Natural killer cell treated with Interleukin-12 subunit alpha and Interleukin-12 subunit beta and Interleukin-15 and Interleukin-18, amount 100 ng/mL, for 72 hours (primary cell): ENCODE measurements around the gene AP1S3. TPM values are rescaled to one million over a fixed set of nuclear protein-coding genes. Genes with fewer than 3 reads are reported as not detected.
A peak's percentile ranks its signal among the peaks of the same experiment; 100 is the strongest.

Source experiments
- ATAC-seq, 2 donors: fragments of 150-1000 bp; cut with Tn5 transposase in 1 of 2; sonication (Bioruptor Pico), chemical (Tn5 transposase) in 1 of 2; 2 replicates each; pipeline ENCODE4 v1.10.0; 2021
- DNase-seq: peaks from one replicate; pipeline ENCODE4 v3.0.0; 2022; ENCODE audit warnings: low spot score
- H3K27ac Mint-ChIP-seq, 2 donors: 1 replicate in 1 of 2; 2 replicates in 1 of 2; pipeline ENCODE4 v1.8.0; 2022; ENCODE audit warnings: mixed read lengths in 2 of 2, mild to moderate bottlenecking in 1 of 2, moderate library complexity in 1 of 2
- H3K27me3 Mint-ChIP-seq, 2 donors: 1 replicate in 1 of 2; 2 replicates in 1 of 2; pipeline ENCODE4 v1.8.0; 2022; ENCODE audit warnings: mixed read lengths in 2 of 2
- H3K36me3 Mint-ChIP-seq: one replicate; pipeline ENCODE4 v1.8.0; 2022; ENCODE audit warnings: mixed read lengths
- H3K4me1 Mint-ChIP-seq, 2 donors: 1 replicate in 1 of 2; 2 replicates in 1 of 2; pipeline ENCODE4 v1.8.0; 2022; ENCODE audit warnings: low read depth in 2 of 2, mixed read lengths in 2 of 2, mild to moderate bottlenecking in 1 of 2
- H3K4me3 Mint-ChIP-seq: one replicate; pipeline ENCODE4 v1.8.0; 2022; ENCODE audit warnings: mixed read lengths
- H3K9me3 Mint-ChIP-seq: 2 replicates; pipeline ENCODE4 v1.8.0; 2022; ENCODE audit warnings: mixed read lengths
- total RNA-seq, 2 donors: library from RNA; stranded (reverse); gene quantifications; one replicate each; pipeline ENCODE4 v1.2.3, GENCODE V29; 2022

Gene AP1S3
- total RNA-seq, 2 donors from 2014 or later: 5.6 to 7.2 TPM

DNA sequence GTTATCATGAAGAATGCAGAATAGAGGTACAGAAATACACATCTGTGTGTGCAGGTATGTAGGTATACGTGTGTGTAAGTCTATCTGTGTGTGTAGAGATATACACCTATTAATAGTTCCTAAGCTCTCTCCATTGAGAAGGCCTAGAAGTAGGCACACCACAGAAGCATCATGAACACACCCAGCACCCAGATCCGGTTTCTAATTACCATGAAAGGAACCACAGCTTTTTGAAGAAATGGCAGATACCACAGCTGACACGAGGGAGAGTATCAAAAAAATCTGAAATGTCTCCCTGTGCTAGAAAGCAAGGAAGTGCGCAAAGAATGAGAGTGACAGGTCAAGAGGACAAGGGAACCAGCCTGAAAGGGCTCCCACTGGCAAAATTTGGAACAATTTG lies 27.7 kb upstream of the AP1S3 start:
- DNase-seq (no peak), ATAC-seq (peak in 1 of 2 donors; percentile 55)
- Mint-ChIP-seq H3K27ac (peak overlapping the region; percentile 24 to 90), H3K9me3 (no peaks in the 10 kb centered on the region), H3K4me3 (peak overlapping the region; percentile 19), H3K36me3 (no peaks in the 10 kb centered on the region), H3K4me1 (peaks cover 27 to 33% of the 10 kb centered on the region in 2 donors), H3K27me3 (no peaks in the 10 kb centered on the region)

DNA sequence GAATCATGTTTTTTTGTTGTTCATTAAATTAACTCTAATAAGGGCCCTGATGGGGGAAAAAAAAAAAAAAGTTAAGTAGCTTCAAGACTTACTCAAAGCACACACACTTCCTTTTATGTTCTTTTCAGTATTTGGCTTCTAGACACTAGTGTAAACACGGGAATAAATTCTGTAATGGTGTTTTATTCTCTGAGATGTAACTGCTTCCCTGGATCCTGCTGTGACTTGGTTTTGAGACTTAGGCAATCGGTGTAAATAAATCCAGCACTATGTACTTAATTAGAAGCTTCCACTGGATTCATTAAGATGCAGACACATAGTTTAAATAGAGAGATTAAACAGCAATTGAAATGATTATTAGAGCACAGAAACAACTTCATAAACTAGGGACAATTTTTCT lies 26.1 kb upstream of the AP1S3 start:
- Mint-ChIP-seq H3K27me3 (no peaks in the 10 kb centered on the region), H3K27ac (peak overlapping the region in 1 of 2 donors; percentile 54), H3K36me3 (no peaks in the 10 kb centered on the region), H3K4me1 (peaks cover 28 to 37% of the 10 kb centered on the region in 2 donors), H3K9me3 (no peaks in the 10 kb centered on the region), H3K4me3 (no peak overlapping the region)
- DNase-seq (no peak), ATAC-seq (no peak)

DNA sequence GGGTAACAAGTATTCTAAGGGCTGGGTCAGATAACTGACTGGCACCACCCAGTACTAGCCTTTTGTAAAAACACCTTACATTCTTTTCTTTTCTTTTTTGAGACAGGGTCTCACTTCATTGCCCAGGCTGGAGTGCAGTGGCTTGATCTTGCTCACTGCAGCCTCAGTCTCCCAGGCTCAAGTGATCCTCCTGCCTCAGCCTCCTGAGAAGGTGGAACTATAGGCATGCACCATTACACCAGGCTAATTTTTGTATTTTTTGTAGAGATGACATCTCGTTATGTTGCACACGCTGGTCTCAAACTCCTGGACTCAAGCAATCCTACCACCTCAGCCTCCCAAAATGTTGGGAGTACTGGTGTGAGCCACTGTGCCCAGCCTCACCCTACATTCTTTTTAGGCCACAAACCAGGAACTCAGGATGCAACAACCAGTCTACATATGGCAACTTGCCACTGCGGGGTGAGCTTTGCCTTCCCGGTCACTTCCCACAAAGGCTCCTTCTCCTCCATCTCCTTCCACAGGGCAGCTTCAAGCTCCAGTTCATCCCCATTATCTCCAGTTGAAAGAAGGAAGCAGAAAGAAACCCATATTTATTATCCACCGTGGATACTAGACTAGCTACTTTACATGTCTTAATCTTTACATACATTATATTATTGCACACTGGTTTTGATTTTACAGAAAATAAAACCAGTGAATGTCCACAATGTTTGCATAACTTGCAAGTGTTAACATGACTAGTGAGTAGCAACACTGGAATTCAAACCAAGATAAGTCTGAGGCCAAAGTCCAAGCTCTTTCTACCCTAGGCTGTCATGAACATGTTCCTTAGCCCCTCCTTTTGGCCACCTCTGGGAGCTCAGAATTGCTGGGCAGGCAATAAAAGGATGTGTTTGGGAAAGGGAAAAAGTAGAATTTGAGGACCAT lies 23.7 kb upstream of the AP1S3 start:
- ATAC-seq (no peak), DNase-seq (no peak)
- no peaks in the 10 kb centered on the region for H3K27me3 Mint-ChIP-seq
- peaks cover 14 to 30% of the 10 kb centered on the region in 2 donors for H3K4me1 Mint-ChIP-seq
- H3K9me3 Mint-ChIP-seq: no peaks in the 10 kb centered on the region
- H3K4me3 Mint-ChIP-seq: no peak overlapping the region
- H3K27ac Mint-ChIP-seq: peak overlapping the region in 1 of 2 donors; percentile 43
- no peaks in the 10 kb centered on the region for H3K36me3 Mint-ChIP-seq

DNA sequence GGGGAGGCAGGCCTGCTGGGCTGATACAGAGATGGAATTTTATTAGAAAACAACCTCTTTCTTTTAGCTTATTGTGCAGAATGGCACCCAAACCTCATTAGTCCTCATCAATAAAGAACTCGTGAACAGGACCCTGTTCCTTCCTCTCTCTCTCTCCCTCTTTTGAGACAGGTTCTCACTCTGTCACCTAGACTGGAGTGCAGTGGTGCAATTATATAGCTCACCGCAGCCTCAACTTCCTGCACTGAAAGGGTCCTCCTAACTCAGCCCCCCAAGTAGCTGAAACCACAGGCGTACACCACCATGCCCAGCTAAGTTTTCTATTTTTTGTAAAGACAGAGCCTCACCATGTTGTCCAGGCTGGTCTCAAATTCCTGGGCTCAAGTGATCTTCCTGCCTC lies 21.7 kb upstream of the AP1S3 start:
- no peaks in the 10 kb centered on the region for H3K9me3 Mint-ChIP-seq
- H3K36me3 Mint-ChIP-seq: no peaks in the 10 kb centered on the region
- H3K4me3 Mint-ChIP-seq: no peak overlapping the region
- DNase-seq (no peak), ATAC-seq (no peak)
- H3K4me1 Mint-ChIP-seq: peaks cover 0 to 17% of the 10 kb centered on the region in 2 donors
- H3K27ac Mint-ChIP-seq: peak overlapping the region in 1 of 2 donors; percentile 66
- no peaks in the 10 kb centered on the region for H3K27me3 Mint-ChIP-seq

DNA sequence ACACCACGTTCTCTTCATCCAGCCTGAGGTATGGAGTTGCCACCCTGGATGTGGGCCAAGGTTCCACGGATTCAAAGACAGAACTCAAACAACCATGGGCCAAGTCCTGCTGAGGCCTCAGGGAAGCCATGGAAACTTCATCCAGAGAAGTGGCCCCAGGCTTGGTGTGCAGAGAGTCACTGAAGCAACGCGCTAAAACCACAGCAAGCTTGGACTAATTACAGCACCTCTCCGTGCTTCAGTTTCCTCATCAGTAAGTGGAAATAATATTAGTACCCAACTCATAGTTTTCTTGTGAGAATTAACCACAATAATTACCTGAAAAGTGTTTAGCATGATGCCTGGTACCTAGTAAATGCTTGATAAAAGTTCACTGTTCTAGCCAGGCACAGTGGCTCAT lies 19.2 kb upstream of the AP1S3 start:
- no peaks in the 10 kb centered on the region for H3K9me3 Mint-ChIP-seq
- no peaks in the 10 kb centered on the region for H3K36me3 Mint-ChIP-seq
- no peak overlapping the region for H3K27ac Mint-ChIP-seq
- H3K27me3 Mint-ChIP-seq: no peaks in the 10 kb centered on the region
- ATAC-seq (no peak), DNase-seq (no peak)
- peaks cover under 1 to 17% of the 10 kb centered on the region in 2 donors for H3K4me1 Mint-ChIP-seq
- H3K4me3 Mint-ChIP-seq: no peak overlapping the region

DNA sequence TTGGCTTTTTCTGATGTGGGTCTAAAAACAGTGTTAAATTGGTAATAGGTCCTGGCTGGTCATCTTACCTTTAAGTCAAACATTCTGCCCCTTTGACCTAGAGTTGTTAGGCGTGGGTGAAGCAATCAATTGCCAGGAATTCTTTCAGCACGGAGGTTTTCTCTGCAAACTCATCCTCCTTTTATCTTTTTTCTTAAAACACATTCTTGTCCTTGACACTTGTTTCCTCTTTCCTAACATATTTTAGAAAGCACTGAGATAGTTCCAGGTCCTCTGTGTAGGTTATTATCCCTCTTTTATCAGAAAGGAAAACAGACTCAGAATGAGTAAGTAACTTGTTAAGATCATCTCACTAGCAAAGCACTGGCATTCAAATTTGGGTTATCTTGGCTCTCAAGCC lies 18.6 kb upstream of the AP1S3 start:
- ATAC-seq: no peak
- Mint-ChIP-seq H3K4me3 (no peak overlapping the region), H3K9me3 (no peaks in the 10 kb centered on the region), H3K27ac (no peak overlapping the region), H3K36me3 (peaks cover 4% of the 10 kb centered on the region), H3K27me3 (no peaks in the 10 kb centered on the region), H3K4me1 (peaks cover 6 to 18% of the 10 kb centered on the region in 2 donors)
- no peak for DNase-seq

DNA sequence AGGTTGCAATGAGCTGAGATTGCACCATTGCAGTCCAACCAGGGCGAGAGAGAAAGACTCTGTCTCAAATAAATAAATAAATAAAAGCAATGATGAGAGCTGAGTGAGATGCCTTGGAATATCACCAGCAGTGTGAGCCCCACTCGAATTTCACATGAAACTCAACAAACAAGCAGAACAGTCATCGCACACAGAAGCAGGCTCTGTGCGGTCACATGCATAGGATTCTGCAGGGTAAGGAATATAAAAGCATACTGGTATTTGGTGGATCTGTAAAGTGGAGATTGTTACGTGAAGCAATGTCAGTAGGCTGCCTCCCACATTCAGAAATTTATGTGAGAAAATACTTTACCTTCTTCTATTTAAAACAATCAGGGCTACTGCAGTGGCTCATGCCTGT lies 18.0 kb upstream of the AP1S3 start:
- H3K36me3 Mint-ChIP-seq: peaks cover 6% of the 10 kb centered on the region

DNA sequence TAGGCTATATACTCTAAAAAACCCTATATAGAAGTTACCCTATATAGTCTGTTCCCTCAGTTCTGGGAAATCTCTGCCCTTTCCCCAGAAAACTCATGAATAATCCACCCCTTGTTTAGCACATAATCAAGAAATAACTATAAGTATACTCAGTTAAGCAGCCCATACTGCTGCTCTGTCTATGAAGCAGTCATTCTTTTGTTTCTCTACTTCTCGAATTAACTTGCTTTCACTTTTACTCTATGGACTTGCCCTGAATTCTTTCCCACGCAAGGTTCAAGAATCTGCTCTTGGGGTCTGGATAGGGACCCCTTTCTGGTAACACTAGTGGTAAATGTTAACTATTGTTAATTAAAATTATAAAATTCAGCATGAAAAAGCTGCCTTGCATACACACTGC lies 17.4 kb upstream of the AP1S3 start:
- Mint-ChIP-seq H3K4me3 (no peak overlapping the region), H3K4me1 (peaks cover 9 to 23% of the 10 kb centered on the region in 2 donors), H3K27ac (no peak overlapping the region), H3K36me3 (peaks cover 6% of the 10 kb centered on the region), H3K9me3 (no peaks in the 10 kb centered on the region), H3K27me3 (no peaks in the 10 kb centered on the region)
- ATAC-seq: peak in 1 of 2 donors; percentile 24
- DNase-seq: no peak

More for the DNA sequence above, 18.0 kb upstream of the AP1S3 start:
- ATAC-seq: no peak
- DNase-seq: no peak
- Mint-ChIP-seq H3K4me3 (no peak overlapping the region), H3K27ac (no peak overlapping the region), H3K4me1 (peaks cover 9 to 20% of the 10 kb centered on the region in 2 donors), H3K27me3 (no peaks in the 10 kb centered on the region), H3K9me3 (no peaks in the 10 kb centered on the region)

DNA sequence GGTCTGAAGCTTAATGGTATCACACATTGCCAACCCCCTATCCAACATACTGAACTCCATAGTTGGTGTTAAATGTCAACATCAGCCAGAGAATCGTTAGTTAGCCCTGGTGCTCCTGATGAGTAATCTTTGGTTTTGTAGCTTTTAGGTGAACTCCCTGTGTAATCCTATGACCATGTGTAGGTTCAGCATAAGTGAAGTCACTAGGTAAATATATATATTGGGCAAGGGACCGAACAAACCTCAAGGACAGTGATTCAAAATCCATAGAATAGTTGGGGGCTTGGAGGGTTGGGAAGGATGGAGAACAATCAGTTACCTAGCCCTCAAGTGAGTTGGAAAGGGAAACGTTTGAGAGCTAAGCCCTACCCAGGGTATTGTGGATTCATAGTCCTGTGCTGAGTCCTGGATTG lies 16.0 kb upstream of the AP1S3 start:
- no peak overlapping the region for H3K4me3 Mint-ChIP-seq
- ATAC-seq: no peak
- peaks cover 6% of the 10 kb centered on the region for H3K36me3 Mint-ChIP-seq

DNA sequence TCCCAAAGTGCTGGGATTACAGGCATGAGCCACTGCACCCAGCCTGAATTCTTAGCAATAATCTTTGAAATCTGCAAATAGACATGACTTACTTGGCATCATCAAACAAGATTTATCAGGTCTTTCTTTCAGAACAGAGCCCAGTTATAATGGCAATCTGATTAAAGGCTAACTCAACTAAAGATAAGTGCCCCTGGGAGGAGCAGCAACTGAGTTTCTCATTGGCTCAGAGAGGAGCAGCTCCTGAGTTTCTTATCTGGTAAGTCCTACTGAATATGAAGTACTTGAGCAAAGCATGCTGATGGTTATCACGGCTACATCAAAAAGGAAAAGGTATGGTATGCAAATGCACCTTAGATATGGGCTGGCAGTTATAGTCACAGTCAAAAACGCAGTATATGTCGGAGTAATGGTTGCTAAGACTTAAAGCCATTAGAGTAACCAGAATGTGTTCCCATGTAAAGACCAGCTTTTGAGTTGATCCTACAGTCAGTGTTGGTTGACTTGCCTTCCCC lies 15.0 kb upstream of the AP1S3 start:
- no peak overlapping the region for H3K27ac Mint-ChIP-seq
- no peak for DNase-seq
- ATAC-seq: no peak
- no peaks in the 10 kb centered on the region for H3K27me3 Mint-ChIP-seq
- peaks cover 9 to 16% of the 10 kb centered on the region in 2 donors for H3K4me1 Mint-ChIP-seq
- peaks cover 6% of the 10 kb centered on the region for H3K36me3 Mint-ChIP-seq
- H3K9me3 Mint-ChIP-seq: no peaks in the 10 kb centered on the region
- H3K4me3 Mint-ChIP-seq: no peak overlapping the region

More for the DNA sequence above, 16.0 kb upstream of the AP1S3 start:
- no peak overlapping the region for H3K27ac Mint-ChIP-seq
- H3K4me1 Mint-ChIP-seq: peaks cover 9 to 16% of the 10 kb centered on the region in 2 donors
- no peak for DNase-seq
- H3K27me3 Mint-ChIP-seq: no peaks in the 10 kb centered on the region
- no peaks in the 10 kb centered on the region for H3K9me3 Mint-ChIP-seq

DNA sequence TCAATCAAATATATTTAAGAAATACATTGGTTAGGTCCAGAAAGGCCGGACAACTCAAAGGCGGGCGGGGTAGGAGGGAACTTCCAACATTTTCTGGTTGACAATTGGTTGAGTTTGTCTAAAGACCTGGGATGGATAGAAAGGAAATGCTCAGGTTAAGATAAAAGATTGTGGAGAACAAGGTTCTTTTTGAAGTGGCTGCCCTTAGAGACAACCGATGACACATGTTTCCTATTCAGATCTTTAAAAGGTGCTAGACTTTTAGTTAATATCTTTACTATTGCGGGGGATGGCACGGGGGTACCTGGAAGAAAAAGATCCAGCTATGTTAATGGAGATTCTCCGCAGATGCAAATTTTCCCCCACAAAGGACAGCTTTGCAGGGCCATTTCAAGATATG lies 10.0 kb upstream of the AP1S3 start:
- DNase-seq (no peak), ATAC-seq (no peak)
- H3K27ac Mint-ChIP-seq: peak overlapping the region in 1 of 2 donors; percentile 11
- H3K36me3 Mint-ChIP-seq: peaks cover 6% of the 10 kb centered on the region
- H3K4me3 Mint-ChIP-seq: no peak overlapping the region
- H3K9me3 Mint-ChIP-seq: no peaks in the 10 kb centered on the region
- H3K27me3 Mint-ChIP-seq: no peaks in the 10 kb centered on the region
- H3K4me1 Mint-ChIP-seq: peaks cover 9 to 12% of the 10 kb centered on the region in 2 donors

DNA sequence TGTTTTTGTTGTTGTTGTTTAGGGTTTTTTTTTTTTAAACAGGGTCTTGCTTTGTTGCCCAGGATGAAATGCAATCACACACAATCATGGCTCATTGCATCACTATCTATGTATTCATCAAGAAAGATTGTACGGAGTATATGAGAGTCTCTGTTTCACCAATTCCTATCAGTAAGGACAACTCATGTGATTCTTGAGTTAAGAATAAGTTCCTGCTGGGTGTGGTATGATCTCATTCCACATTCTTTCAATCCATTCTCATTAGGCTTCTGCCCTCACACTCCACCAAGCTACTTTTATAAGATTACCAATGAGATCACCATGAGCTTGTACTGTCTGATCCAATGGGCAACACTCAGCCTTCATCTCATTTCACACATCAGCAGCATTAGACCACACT lies 9.1 kb upstream of the AP1S3 start:
- DNase-seq (no peak), ATAC-seq (no peak)
- H3K36me3 Mint-ChIP-seq: peaks cover 6% of the 10 kb centered on the region
- H3K4me1 Mint-ChIP-seq: peaks cover 8 to 12% of the 10 kb centered on the region in 2 donors
- H3K27me3 Mint-ChIP-seq: no peaks in the 10 kb centered on the region
- H3K9me3 Mint-ChIP-seq: no peaks in the 10 kb centered on the region
- H3K27ac Mint-ChIP-seq: no peak overlapping the region
- no peak overlapping the region for H3K4me3 Mint-ChIP-seq

DNA sequence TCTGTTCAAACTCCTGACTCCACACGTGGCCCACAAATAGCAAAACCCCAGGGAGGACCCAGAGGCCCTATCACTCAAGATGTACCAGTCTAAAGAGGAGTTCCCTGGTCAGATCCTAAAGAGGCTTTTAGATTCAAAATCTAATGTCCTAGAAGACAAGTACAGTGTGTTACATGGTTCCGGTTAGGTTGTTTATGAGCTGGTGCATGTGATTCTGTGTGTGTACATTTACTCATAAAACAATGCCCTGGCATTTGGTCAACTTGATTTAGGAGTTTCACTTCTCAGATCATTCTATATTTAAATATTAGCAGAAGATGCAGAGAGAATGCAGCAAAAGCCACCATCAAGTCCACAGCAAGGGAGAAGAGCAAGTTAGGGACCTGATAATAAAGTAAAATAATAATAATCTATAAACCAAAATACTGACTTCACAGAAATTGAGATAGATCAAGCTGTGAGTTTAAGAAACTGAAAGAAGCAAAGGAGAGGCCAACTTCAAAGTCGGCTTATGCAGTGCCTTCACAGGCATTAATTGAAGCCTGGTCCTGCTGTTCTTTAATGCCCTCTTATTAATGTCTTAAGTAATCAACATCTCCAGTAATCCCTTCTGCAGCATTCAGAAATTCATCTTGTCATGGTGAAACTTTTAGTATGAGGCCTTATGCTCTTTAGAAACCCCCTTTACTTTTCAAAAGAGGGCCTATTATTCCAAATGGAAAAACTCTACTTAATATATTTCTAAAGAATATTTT lies 4.2 kb upstream of the AP1S3 start:
- peak overlapping the region in 1 of 2 donors; percentile 55 for H3K27ac Mint-ChIP-seq

More for the DNA sequence above, 4.2 kb upstream of the AP1S3 start:
- Mint-ChIP-seq H3K4me3 (no peak overlapping the region), H3K4me1 (peaks cover 4% of the 10 kb centered on the region in 2 donors), H3K36me3 (no peaks in the 10 kb centered on the region), H3K9me3 (no peaks in the 10 kb centered on the region), H3K27me3 (no peaks in the 10 kb centered on the region)
- no peak for DNase-seq
- ATAC-seq: no peak
